ENCODE measurements around the gene AFTPH. TPM values are rescaled to one million over a fixed set of nuclear protein-coding genes. Genes with fewer than 3 reads are reported as not detected.

The AFTPH gene
- total RNA-seq, 1 experiment from 2014 or later = 13.5 TPM

DNA sequence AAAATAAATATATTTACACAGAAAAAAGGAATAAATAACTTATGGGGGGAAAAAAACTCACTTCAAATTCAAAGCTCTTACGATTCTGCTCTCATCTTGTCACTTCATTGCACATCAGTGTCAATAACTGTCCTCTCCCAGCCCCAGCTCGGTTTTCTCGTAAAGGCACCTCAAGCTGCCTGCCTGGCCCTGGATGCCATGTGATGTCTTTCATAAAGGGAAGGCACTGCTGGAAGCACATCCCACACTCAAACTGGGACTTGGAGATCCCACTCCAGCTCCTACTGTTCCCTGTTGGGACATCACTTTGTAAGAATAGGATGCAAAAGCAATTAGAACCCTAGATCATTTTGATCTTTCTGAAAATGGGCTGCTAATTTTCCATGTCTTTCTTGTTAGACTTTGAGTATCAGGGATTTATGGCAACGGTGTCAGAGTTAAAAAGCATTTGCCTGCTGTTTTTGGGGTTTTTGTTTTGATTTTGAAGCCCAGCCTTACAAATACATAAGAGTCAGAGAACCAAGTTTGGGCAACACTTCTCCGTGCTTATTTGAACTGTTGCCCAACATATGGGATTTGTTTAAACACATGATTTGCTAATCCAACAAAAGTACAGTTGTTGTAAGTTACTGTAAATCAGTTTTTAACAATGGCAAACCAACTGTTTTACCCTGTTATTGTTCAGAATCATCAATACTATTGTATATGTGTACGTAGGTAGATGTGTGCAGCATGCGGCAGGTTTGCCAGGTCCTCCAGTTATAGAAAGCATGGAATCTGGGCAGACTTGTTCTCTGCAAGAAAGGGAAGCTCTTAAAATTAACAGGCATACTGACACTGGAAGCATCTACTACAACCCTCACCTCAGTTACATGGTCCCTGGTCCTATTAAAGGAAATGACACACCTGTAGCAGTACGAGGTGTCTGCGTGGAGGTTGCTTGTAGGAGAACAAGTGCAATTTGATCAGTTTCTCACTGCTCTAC is 109.0 kb downstream of the AFTPH start:
- DNase-seq = no peak
- H2AK5ac ChIP-seq (ENCODE audit: insufficient read length, low read length) = no peak overlapping the region
- no peak overlapping the region for H2BK120ac ChIP-seq (ENCODE audit: low read depth, low read length, poor library complexity, severe bottlenecking)
- H3K23ac ChIP-seq (ENCODE audit: insufficient read length, low read depth, low read length) = no peak overlapping the region
- no peak overlapping the region for H4K5ac ChIP-seq (ENCODE audit: insufficient read length, low read depth, low read length)
- no peak overlapping the region for H3K18ac ChIP-seq (ENCODE audit: insufficient read length, low read depth, low read length)
- no peak overlapping the region for H3K4ac ChIP-seq (ENCODE audit: low read depth, low read length)
- H3K79me1 ChIP-seq (ENCODE audit: insufficient read depth, low read depth, low read length, poor library complexity, severe bottlenecking) = peaks cover 2% of the 10 kb centered on the region
- no peaks in the 10 kb centered on the region for H3K4me1 ChIP-seq (ENCODE audit: insufficient read depth, low read length)
- H3K9me3 Mint-ChIP-seq = no peaks in the 10 kb centered on the region
- H3K56ac ChIP-seq (ENCODE audit: insufficient read length, low read depth, low read length) = no peak overlapping the region
- no peak overlapping the region for H3K27ac ChIP-seq (ENCODE audit: insufficient read length, low read depth, low read length)
- no peak overlapping the region for H4K91ac ChIP-seq (ENCODE audit: insufficient read length, low read depth, low read length)
- H2AFZ ChIP-seq (ENCODE audit: low read length) = no peak overlapping the region
- no CpG with 5 or more reads among the region's 9 CpGs for WGBS (ENCODE audit: extremely low coverage, insufficient read length, low lambda C conversion rate)
- H3T11ph ChIP-seq (ENCODE audit: low read length) = no peak overlapping the region
- no peak for TF ChIP-seq CTCF (conservative IDR thresholded peaks at IDR 0.05)
- no peak overlapping the region for H2BK12ac ChIP-seq (ENCODE audit: insufficient read length, low read depth, low read length)
- peaks cover 3% of the 10 kb centered on the region; the same call in 1 of the 2 replicates for H3K27me3 Mint-ChIP-seq (ENCODE audit: low read depth)
- H2BK5ac ChIP-seq (ENCODE audit: insufficient read length, low read length) = no peak overlapping the region
- H3K27me3 ChIP-seq (ENCODE audit: insufficient read depth, low read length) = no peaks in the 10 kb centered on the region
- peaks cover 6 to 23% (median 14%) of the 10 kb centered on the region in 3 experiments; a peak in 6 of 7 replicates for H3K36me3 Mint-ChIP-seq (ENCODE audit: insufficient read depth in 1 of 3, low read depth in 3 of 3)
- no peak overlapping the region for H2BK15ac ChIP-seq (ENCODE audit: low read depth, low read length)
- no peak overlapping the region for H4K8ac ChIP-seq (replicated peaks; ENCODE audit: insufficient read length, low read depth, low read length)
- no peak overlapping the region for H3K4me3 Mint-ChIP-seq
- H3K9me3 ChIP-seq (ENCODE audit: control insufficient read depth, low read depth, low read length) = no peaks in the 10 kb centered on the region
- H3K23me2 ChIP-seq (ENCODE audit: insufficient read length, low read depth, low read length, poor library complexity, severe bottlenecking) = no peaks in the 10 kb centered on the region
- no peak overlapping the region for H3K14ac ChIP-seq (ENCODE audit: insufficient read depth, low read length)
- H3K27ac Mint-ChIP-seq = no peak overlapping the region
- no peaks in the 10 kb centered on the region for H4K20me1 ChIP-seq (ENCODE audit: control insufficient read depth, insufficient read depth, insufficient read length)
- no peaks in the 10 kb centered on the region for H3K79me2 ChIP-seq (ENCODE audit: insufficient read depth, low read length)
- H3K9ac ChIP-seq (ENCODE audit: extremely low read depth, insufficient read length, low read length) = no peak overlapping the region
- H3K4me2 ChIP-seq (ENCODE audit: insufficient read depth, insufficient read length, low read length) = no peak overlapping the region
- peaks cover 32 to 34% of the 10 kb centered on the region in 2 experiments for H3K4me1 Mint-ChIP-seq
- H2BK20ac ChIP-seq (ENCODE audit: low read depth, low read length, poor library complexity, severe bottlenecking) = no peak overlapping the region

Data from H9 (cell line).